K562 (cell line): ENCODE measurements around the gene KCTD13. TPM values are rescaled to one million over a fixed set of nuclear protein-coding genes. Genes with fewer than 3 reads are reported as not detected.

ENCODE experiments used
- ATF7 ChIP-seq: fragments of 450-650 bp; IDR thresholded peaks from 2 replicates; pipeline ENCODE4 v1.7.1; 2014; ENCODE audit warnings: mild to moderate bottlenecking, moderate library complexity
- BACH1 ChIP-seq: fragments of 200-800 bp; sonication (Bioruptor generic); IDR thresholded peaks from 2 replicates; pipeline ENCODE4 v1.6.1; 2016; ENCODE audit warnings: missing genetic modification characterization, missing compliant biosample characterization
- CEBPB ChIP-seq: fragments of 450-650 bp; IDR thresholded peaks from 2 replicates; pipeline ENCODE4 v1.6.1; 2016; ENCODE audit warnings: missing genetic modification characterization, missing compliant biosample characterization
- CHD2 ChIP-seq: IDR thresholded peaks from 2 replicates; pipeline ENCODE4 v1.6.1; 2011; ENCODE audit warnings: low read depth, low read length
- CTCFL ChIP-seq: IDR thresholded peaks from 2 replicates; pipeline ENCODE4 v1.6.1; 2011; ENCODE audit warnings: borderline replicate concordance, low read depth, mild to moderate bottlenecking, moderate library complexity, low read length; ENCODE audit not compliant: insufficient read depth, poor library complexity, severe bottlenecking
- KLF10 ChIP-seq: fragments of 250-450 bp; sonication (Bioruptor Pico); IDR thresholded peaks from 2 replicates; pipeline ENCODE4 v1.6.1; 2021; ENCODE audit warnings: matching md5 sums
- MLX ChIP-seq, 2 experiments: fragments of 450-650 bp in 1 of 2; sonication (generic) in 1 of 2; formaldehyde crosslinking; conservative IDR thresholded peaks; 2 replicates each; pipeline versions ENCODE4 v1.4.0 to v1.8.1; 2020 to 2022; ENCODE audit warnings: mild to moderate bottlenecking in 1 of 2, missing genetic modification reagents in 1 of 2
- MTF1 ChIP-seq: fragments of 250-450 bp; sonication (Bioruptor Pico); IDR thresholded peaks from 2 replicates; pipeline ENCODE4 v1.9.0; 2021; ENCODE audit warnings: moderate library complexity, mild to moderate bottlenecking, inconsistent platforms, borderline replicate concordance
- NCOA6 ChIP-seq: fragments of 450-650 bp; IDR thresholded peaks from 2 replicates; pipeline ENCODE4 v1.6.1; 2017; ENCODE audit warnings: mild to moderate bottlenecking
- NONO ChIP-seq, 2 experiments: fragments of 200-400 bp in 1 of 2; fragments of 450-650 bp in 1 of 2; formaldehyde crosslinking in 1 of 2; IDR thresholded peaks; 2 replicates each; pipeline ENCODE4 v1.6.1; 2017; ENCODE audit warnings: low read depth in 2 of 2, mild to moderate bottlenecking in 2 of 2, moderate library complexity in 2 of 2, low read length in 1 of 2
- NR2C1 ChIP-seq, 2 experiments: fragments of 450-650 bp; IDR thresholded peaks; 2 replicates each; pipeline ENCODE4 v1.6.1; 2017; ENCODE audit warnings: mild to moderate bottlenecking in 2 of 2, antibody characterized with exemption in 1 of 2, inconsistent platforms in 1 of 2, missing compliant biosample characterization in 1 of 2, missing genetic modification characterization in 1 of 2
- SRSF3 ChIP-seq: fragments of 200-400 bp; formaldehyde crosslinking; IDR thresholded peaks from 2 replicates; pipeline ENCODE4 v1.6.1; 2016; ENCODE audit warnings: mild to moderate bottlenecking, low read length, moderate library complexity; ENCODE audit not compliant: insufficient read depth
- THRB ChIP-seq: fragments of 450-650 bp; formaldehyde crosslinking; conservative IDR thresholded peaks from 2 replicates; pipeline ENCODE4 v1.4.0; 2022; ENCODE audit warnings: mild to moderate bottlenecking, missing genetic modification characterization
- TRIM28 ChIP-seq: fragments of 450-650 bp; IDR thresholded peaks from 2 replicates; pipeline ENCODE4 v1.6.1; 2017
- ZBTB12 ChIP-seq: fragments of 250-450 bp; sonication (Bioruptor Pico); IDR thresholded peaks from 2 replicates; pipeline ENCODE4 v1.4.0; 2020
- ZHX1 ChIP-seq: fragments of 150-350 bp; conservative IDR thresholded peaks from 2 replicates; pipeline ENCODE4 v1.6.1; 2014; ENCODE audit warnings: low read length
- ZNF445 ChIP-seq: fragments of 250-450 bp; sonication (Bioruptor Pico); IDR thresholded peaks from 2 replicates; pipeline ENCODE4 v1.4.0; 2020; ENCODE audit warnings: low read depth, mild to moderate bottlenecking, moderate library complexity
- ZNF696 ChIP-seq: fragments of 250-450 bp; sonication (Bioruptor Pico); conservative IDR thresholded peaks from 2 replicates; pipeline ENCODE4 v1.4.0; 2020; ENCODE audit warnings: mild to moderate bottlenecking, moderate library complexity
- ZNF717 ChIP-seq: fragments of 250-450 bp; sonication (Bioruptor Pico); IDR thresholded peaks from 2 replicates; pipeline ENCODE4 v1.5.0; 2021
- polyA plus RNA-seq, 8 experiments: library from polyadenylated mRNA; depleted of rRNA in 4 of 8; stranded (reverse) in 5 of 8; unstranded in 3 of 8; fragments of >200 nt; fragmentation: Nextera tagmentation in 2 of 8; fragmentation: Illumina TruSeq in 1 of 8; extraction: Ambion mirVana in 2 of 8; extraction: Trizol in 1 of 8; gene quantifications; 2 replicates each; pipeline versions ENCODE4 v1.2.1 to v1.2.3, GENCODE V29; 2011 to 2014; ENCODE audit warnings: inconsistent platforms in 1 of 8, missing spikeins in 1 of 8
- total RNA-seq, 7 experiments: library from RNA; depleted of rRNA in 6 of 7; stranded (reverse); fragments of >200 nt in 6 of 7; fragmentation: Illumina TruSeq in 2 of 7; extraction: Trizol in 2 of 7; gene quantifications; 2 replicates each; pipeline versions ENCODE4 v1.2.1 to v1.2.3, GENCODE V29; 2011 to 2021; ENCODE audit warnings: low replicate concordance in 1 of 7

The KCTD13 gene
- total and polyA plus RNA-seq, 9 of the 15 experiments (the other 6 are each of a cell fraction or from before 2014, with no cell fraction given) = 1.0 to 20.6 (median 9.8) TPM

- no peak for TF ChIP-seq MLX (CRISPR knock-in tag; conservative IDR thresholded peaks at IDR 0.05)
- no peak for TF ChIP-seq TRIM28
- peak; percentile 52; the same call in 1 of the 2 replicates for TF ChIP-seq THRB (CRISPR knock-in tag)
- no peak for TF ChIP-seq ZNF696
- no peak for TF ChIP-seq NONO (IDR thresholded peaks at IDR 0.05; ENCODE audit: low read depth in 2 of 2, low read length in 1 of 2)
- no peak for TF ChIP-seq CEBPB (tag)
- TF ChIP-seq NCOA6 = no peak
- no peak for TF ChIP-seq CTCFL
- TF ChIP-seq BACH1 (tag) = no peak
- no peak for TF ChIP-seq SRSF3
- no peak for TF ChIP-seq MTF1 (CRISPR knock-in tag)
- TF ChIP-seq ATF7 = peak; percentile 76
- no peak; the same call in 1 of the 2 replicates for TF ChIP-seq ZHX1
- no peak for TF ChIP-seq ZNF445 (CRISPR knock-in tag)
- TF ChIP-seq NR2C1 (IDR thresholded peaks at IDR 0.05) = no peak
- TF ChIP-seq NR2C1 (tag; IDR thresholded peaks at IDR 0.05) = no peak
- TF ChIP-seq KLF10 = no peak
- TF ChIP-seq ZNF717 (CRISPR knock-in tag) = no peak
- TF ChIP-seq ZBTB12 (CRISPR knock-in tag) = no peak; the same call in 1 of the 2 replicates
- TF ChIP-seq CHD2 = 0 out of 2 replicates have a peak, but pooled peaks have one; percentile 8
Measured at GRCh38 chr16:29973384-29974246, 47.6 kb upstream of the KCTD13 start, which contains the start of gene TAOK2 (continued).
